H9 (cell line): ENCODE results near the gene SLC34A3. TPM values are rescaled to one million over a fixed set of nuclear protein-coding genes. Genes with fewer than 3 reads are reported as not detected.
A peak's percentile ranks its signal among the peaks of the same experiment; 100 is the strongest.

Source experiments
- DNase-seq: peaks from one replicate; pipeline ENCODE4 v3.0.0-alpha.2; 2017
- H2AFZ ChIP-seq: one replicate; pipeline ENCODE4 v1.6.1; 2013; ENCODE audit warnings: mild to moderate bottlenecking, low read length, control low read depth, moderate library complexity
- H2AK5ac ChIP-seq: 2 replicates; pipeline ENCODE4 v1.6.1; 2013; ENCODE audit warnings: low read length, control low read depth, mixed read lengths; ENCODE audit not compliant: insufficient read length
- H2BK120ac ChIP-seq: one replicate; pipeline ENCODE4 v1.6.1; 2013; ENCODE audit warnings: low read depth, mild to moderate bottlenecking, low read length, control low read depth, inconsistent platforms; ENCODE audit not compliant: poor library complexity, severe bottlenecking
- H2BK12ac ChIP-seq: 2 replicates; pipeline ENCODE4 v1.6.1; 2013; ENCODE audit warnings: low read length, control low read depth, mixed read lengths, low read depth; ENCODE audit not compliant: insufficient read length
- H2BK15ac ChIP-seq: 2 replicates; pipeline ENCODE4 v1.6.1; 2013; ENCODE audit warnings: low read depth, low read length, control low read depth
- H2BK20ac ChIP-seq: one replicate; pipeline ENCODE4 v1.6.1; 2013; ENCODE audit warnings: low read depth, mild to moderate bottlenecking, low read length, control low read depth, inconsistent platforms; ENCODE audit not compliant: poor library complexity, severe bottlenecking
- H2BK5ac ChIP-seq: 2 replicates; pipeline ENCODE4 v1.6.1; 2013; ENCODE audit warnings: low read length, control low read depth, mixed read lengths; ENCODE audit not compliant: insufficient read length
- H3K14ac ChIP-seq: 2 replicates; pipeline ENCODE4 v1.6.1; 2013; ENCODE audit warnings: low read length, control low read depth; ENCODE audit not compliant: insufficient read depth
- H3K18ac ChIP-seq: 2 replicates; pipeline ENCODE4 v1.6.1; 2013; ENCODE audit warnings: low read depth, mild to moderate bottlenecking, mixed read lengths, low read length, control low read depth; ENCODE audit not compliant: insufficient read length
- H3K23ac ChIP-seq: 2 replicates; pipeline ENCODE4 v1.6.1; 2013; ENCODE audit warnings: low read length, control low read depth, mixed read lengths, low read depth; ENCODE audit not compliant: insufficient read length
- H3K23me2 ChIP-seq: 2 replicates; pipeline ENCODE4 v1.6.1; 2013; ENCODE audit warnings: low read depth, mild to moderate bottlenecking, mixed read lengths, low read length, control low read depth; ENCODE audit not compliant: insufficient read length, poor library complexity, severe bottlenecking
- H3K27ac ChIP-seq: 2 replicates; pipeline ENCODE4 v1.5.1; 2013; ENCODE audit warnings: low read length, control low read depth, mixed read lengths, low read depth; ENCODE audit not compliant: insufficient read length
- H3K27me3 ChIP-seq: 2 replicates; pipeline ENCODE4 v1.6.1; 2013; ENCODE audit warnings: low read length, control low read depth, inconsistent platforms; ENCODE audit not compliant: insufficient read depth
- H3K4ac ChIP-seq: 2 replicates; pipeline ENCODE4 v1.6.1; 2013; ENCODE audit warnings: low read depth, mild to moderate bottlenecking, control low read depth, inconsistent platforms, low read length, moderate library complexity
- H3K4me1 ChIP-seq: 2 replicates; pipeline ENCODE4 v1.6.1; 2013; ENCODE audit warnings: low read length, control low read depth, inconsistent platforms; ENCODE audit not compliant: insufficient read depth
- H3K4me2 ChIP-seq: 2 replicates; pipeline ENCODE4 v1.6.1; 2013; ENCODE audit warnings: low read length, control low read depth, mixed read lengths; ENCODE audit not compliant: insufficient read length, insufficient read depth
- H3K56ac ChIP-seq: 2 replicates; pipeline ENCODE4 v1.6.1; 2013; ENCODE audit warnings: low read depth, mild to moderate bottlenecking, mixed read lengths, low read length, control low read depth; ENCODE audit not compliant: insufficient read length
- H3K79me1 ChIP-seq: 2 replicates; pipeline ENCODE4 v1.6.1; 2013; ENCODE audit warnings: low read depth, mild to moderate bottlenecking, moderate library complexity, low read length, control low read depth, inconsistent platforms; ENCODE audit not compliant: insufficient read depth, poor library complexity, severe bottlenecking
- H3K79me2 ChIP-seq: 2 replicates; pipeline ENCODE4 v1.6.1; 2013; ENCODE audit warnings: low read length, control low read depth, inconsistent platforms; ENCODE audit not compliant: insufficient read depth
- H3K9ac ChIP-seq: 2 replicates; pipeline ENCODE4 v1.6.1; 2013; ENCODE audit warnings: low read length, control low read depth, mixed read lengths; ENCODE audit not compliant: insufficient read length; ENCODE audit errors: extremely low read depth
- H3K9me3 ChIP-seq: one replicate; pipeline ENCODE4 v1.6.1; 2013; ENCODE audit warnings: low read depth, low read length, inconsistent platforms; ENCODE audit not compliant: control insufficient read depth
- H3T11ph ChIP-seq: one replicate; pipeline ENCODE4 v1.6.1; 2013; ENCODE audit warnings: mild to moderate bottlenecking, low read length, control low read depth, inconsistent platforms
- H4K20me1 ChIP-seq: one replicate; pipeline ENCODE4 v1.6.1; 2013; ENCODE audit not compliant: control insufficient read depth, insufficient read length, insufficient read depth
- H4K5ac ChIP-seq: 2 replicates; pipeline ENCODE4 v1.6.1; 2013; ENCODE audit warnings: low read depth, mild to moderate bottlenecking, mixed read lengths, low read length, control low read depth; ENCODE audit not compliant: insufficient read length
- H4K8ac ChIP-seq: replicated peaks from 2 replicates; pipeline ENCODE4 v1.6.1; 2013; ENCODE audit warnings: low read length, control low read depth, mixed read lengths, low read depth; ENCODE audit not compliant: insufficient read length
- H4K91ac ChIP-seq: 2 replicates; pipeline ENCODE4 v1.6.1; 2013; ENCODE audit warnings: low read depth, mild to moderate bottlenecking, moderate library complexity, mixed read lengths, low read length, control low read depth; ENCODE audit not compliant: insufficient read length
- H3K27ac Mint-ChIP-seq, 3 experiments: 2 replicates in 2 of 3; 3 replicates in 1 of 3; pipeline ENCODE4 v1.8.0; 2020 to 2021; ENCODE audit warnings: mixed read lengths in 3 of 3, mild to moderate bottlenecking in 1 of 3, moderate library complexity in 1 of 3
- H3K27me3 Mint-ChIP-seq: 2 replicates; pipeline ENCODE4 v1.8.0; 2021; ENCODE audit warnings: low read depth, mild to moderate bottlenecking, moderate library complexity, mixed read lengths
- H3K36me3 Mint-ChIP-seq, 3 experiments: 2 replicates in 2 of 3; 3 replicates in 1 of 3; pipeline ENCODE4 v1.8.0; 2020 to 2021; ENCODE audit warnings: low read depth in 3 of 3, mixed read lengths in 3 of 3; ENCODE audit not compliant: insufficient read depth in 1 of 3
- H3K4me1 Mint-ChIP-seq, 2 experiments: 2 replicates each; pipeline ENCODE4 v1.8.0; 2020; ENCODE audit warnings: mixed read lengths in 2 of 2
- H3K4me3 Mint-ChIP-seq, 2 experiments: 2 replicates in 1 of 2; 3 replicates in 1 of 2; pipeline ENCODE4 v1.8.0; 2020 to 2021; ENCODE audit warnings: mild to moderate bottlenecking in 2 of 2, mixed read lengths in 2 of 2, moderate library complexity in 1 of 2
- H3K9me3 Mint-ChIP-seq, 2 experiments: 2 replicates in 1 of 2; 3 replicates in 1 of 2; pipeline ENCODE4 v1.8.0; 2020; ENCODE audit warnings: mild to moderate bottlenecking in 2 of 2, mixed read lengths in 2 of 2, moderate library complexity in 1 of 2
- CTCF ChIP-seq: fragments of 200-600 bp; sonication (generic); conservative IDR thresholded peaks from 3 replicates; pipeline ENCODE4 v1.8.0; 2021; ENCODE audit warnings: antibody characterized with exemption, mild to moderate bottlenecking
- whole genome bisulfite sequencing: extraction: QIAGEN DNeasy Blood & Tissue Kit; methylation state at CpG from one replicate; pipeline ENCODE4 v1.1.7; 2013; ENCODE audit warnings: missing lambda C conversion rate, low lambda C conversion rate, mixed read lengths; ENCODE audit not compliant: insufficient read length; ENCODE audit errors: extremely low coverage; 5-methylcytosine and 5-hydroxymethylcytosine counted together
- total RNA-seq: library from RNA; stranded (reverse); gene quantifications from 2 replicates; pipeline ENCODE4 v1.2.1, GENCODE V29; 2021

Gene SLC34A3
- total RNA-seq, 1 experiment from 2014 or later, result not detected

GRCh38 chr9:137188086-137188489 lies 42.6 kb upstream of the SLC34A3 start:
- no CpG with 5 or more reads among the region's 31 CpGs for WGBS
- H3K14ac ChIP-seq, result no peak overlapping the region
- H3K18ac ChIP-seq, result peak overlapping the region; percentile 37
- no peak overlapping the region for H3K27ac ChIP-seq
- H4K91ac ChIP-seq, result no peak overlapping the region
- H3K4me2 ChIP-seq, result peak overlapping the region; percentile 82
- Mint-ChIP-seq H3K27me3 (no peaks in the 10 kb centered on the region), H3K36me3 (peaks cover 7 to 56% (median 43%) of the 10 kb centered on the region in 3 experiments; a peak in 6 of 7 replicates), H3K27ac (peak overlapping the region; percentile 40 to 95 (median 88); a peak in 5 of 7 replicates), H3K4me1 (peaks cover 17 to 22% of the 10 kb centered on the region in 2 experiments), H3K9me3 (no peaks in the 10 kb centered on the region), H3K4me3 (peak overlapping the region; percentile 90 to 97)
- no peak overlapping the region for H2BK15ac ChIP-seq
- no peak overlapping the region for H3K4ac ChIP-seq
- H2BK5ac ChIP-seq, result no peak overlapping the region
- no peaks in the 10 kb centered on the region for H3K9me3 ChIP-seq
- H4K8ac ChIP-seq, result no peak overlapping the region
- H3K4me1 ChIP-seq, result peaks cover 5% of the 10 kb centered on the region; the same call in 1 of the 2 replicates
- H4K5ac ChIP-seq, result no peak overlapping the region
- H3K23ac ChIP-seq, result no peak overlapping the region
- DNase-seq, result no peak
- H4K20me1 ChIP-seq, result peaks cover 2% of the 10 kb centered on the region
- H2BK120ac ChIP-seq, result no peak overlapping the region
- peaks cover 13% of the 10 kb centered on the region for H3K23me2 ChIP-seq
- no peak overlapping the region for H2AFZ ChIP-seq
- no peak overlapping the region for H2AK5ac ChIP-seq
- H3T11ph ChIP-seq, result no peak overlapping the region
- no peak overlapping the region for H2BK12ac ChIP-seq
- H3K79me1 ChIP-seq, result peaks cover 6% of the 10 kb centered on the region
- peak overlapping the region; percentile 41 for H3K9ac ChIP-seq
- H3K27me3 ChIP-seq, result no peaks in the 10 kb centered on the region
- H3K79me2 ChIP-seq, result peaks cover 10% of the 10 kb centered on the region; the same call in 1 of the 2 replicates
- TF ChIP-seq CTCF, result no peak
- H3K56ac ChIP-seq, result no peak overlapping the region
- no peak overlapping the region for H2BK20ac ChIP-seq
